Stimulated activated CD4-positive, alpha-beta T cell treated with anti-CD3 and anti-CD28 coated beads, Interleukin-2, amount 100 ng/mL, for 4 hours (primary cell): ENCODE measurements around the gene MKRN3.

ENCODE experiments used
- DNase-seq: peaks from one replicate; pipeline ENCODE4 v3.0.0-alpha.2; 2020; ENCODE audit warnings: low read depth

The MKRN3 gene

DNA sequence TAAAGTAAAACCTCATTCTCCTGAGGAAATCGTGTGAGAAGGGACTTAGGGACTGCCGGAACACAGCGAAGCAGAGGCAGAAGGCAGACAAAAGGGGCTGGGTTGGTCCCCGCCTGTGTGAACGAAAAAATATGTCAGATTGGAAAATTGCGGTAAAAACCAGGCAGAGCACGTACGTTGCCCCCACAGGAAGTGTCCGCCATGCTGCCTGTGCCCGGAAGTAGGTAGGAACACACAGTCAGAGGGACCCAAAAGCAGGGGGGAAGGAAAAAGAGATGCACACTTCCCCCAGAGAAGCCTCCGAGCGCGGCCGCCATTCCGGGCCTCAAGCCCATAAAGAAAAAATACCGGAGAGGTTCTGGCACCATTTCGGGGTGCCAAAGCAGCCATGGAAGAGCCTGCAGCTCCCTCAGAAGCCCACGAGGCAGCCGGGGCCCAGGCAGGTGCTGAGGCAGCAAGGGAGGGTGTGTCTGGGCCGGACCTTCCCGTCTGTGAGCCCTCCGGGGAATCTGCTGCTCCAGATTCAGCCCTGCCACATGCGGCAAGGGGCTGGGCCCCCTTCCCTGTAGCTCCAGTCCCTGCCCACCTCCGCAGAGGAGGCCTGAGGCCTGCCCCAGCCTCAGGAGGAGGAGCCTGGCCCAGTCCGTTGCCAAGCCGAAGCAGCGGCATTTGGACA is at the start of gene MKRN3:
Gene MKRN3 (plus strand): TSS at position 280 of the 676 bp plus-strand sequence. CDS start 109 bp downstream, at position 389.
- DNase-seq = peak; percentile 22

GRCh38 chr15:23516866-23517265 is 48.6 kb upstream of the MKRN3 start:
- no peak for DNase-seq

- DNase-seq = no peak
These were observed 47.4 kb upstream of the MKRN3 start for GRCh38 chr15:23518104-23518503.

- no peak for DNase-seq
These were observed 40.7 kb upstream of the MKRN3 start for GRCh38 chr15:23524816-23525215.

DNA sequence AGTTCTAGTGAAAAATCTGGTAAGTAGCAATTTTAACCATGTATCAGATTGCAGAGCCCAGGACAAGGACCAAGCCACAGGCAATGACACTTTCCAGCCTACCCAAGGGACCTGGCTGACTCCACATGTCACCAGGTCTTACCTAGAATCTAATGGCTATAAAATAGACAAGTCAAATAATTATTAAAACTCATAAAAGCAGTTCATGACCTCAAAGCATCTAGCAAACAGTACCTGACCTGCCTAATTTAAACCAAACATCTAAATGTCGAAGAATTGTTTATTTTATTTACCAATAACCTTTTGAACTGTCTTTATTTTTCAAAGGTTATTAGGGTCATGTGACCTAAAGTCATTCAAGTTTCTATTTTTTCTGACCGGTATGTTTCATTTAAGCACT is 35.6 kb upstream of the MKRN3 start:
- no peak for DNase-seq

GRCh38 chr15:23532024-23532423 is 33.5 kb upstream of the MKRN3 start:
- DNase-seq = no peak

DNA sequence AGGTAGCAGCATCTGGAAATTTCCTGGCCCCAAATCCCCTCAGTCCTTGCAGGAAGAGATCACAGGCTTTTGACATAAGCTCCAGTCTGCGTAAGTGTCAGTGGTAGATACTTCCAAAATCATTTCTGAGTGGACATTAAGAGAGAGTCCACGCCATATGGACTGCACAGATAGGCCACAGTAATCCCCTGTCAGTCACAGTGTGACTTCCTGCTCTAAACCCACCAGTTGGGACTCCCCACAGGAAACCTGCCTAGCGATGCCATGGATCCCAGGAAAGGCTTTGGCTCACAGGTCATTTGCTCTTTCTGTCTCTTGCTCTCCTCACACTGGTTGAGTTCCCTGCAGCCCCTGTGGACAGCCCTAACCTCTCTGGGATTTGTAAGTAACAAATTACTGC is 28.8 kb upstream of the MKRN3 start:
- DNase-seq = no peak

DNA sequence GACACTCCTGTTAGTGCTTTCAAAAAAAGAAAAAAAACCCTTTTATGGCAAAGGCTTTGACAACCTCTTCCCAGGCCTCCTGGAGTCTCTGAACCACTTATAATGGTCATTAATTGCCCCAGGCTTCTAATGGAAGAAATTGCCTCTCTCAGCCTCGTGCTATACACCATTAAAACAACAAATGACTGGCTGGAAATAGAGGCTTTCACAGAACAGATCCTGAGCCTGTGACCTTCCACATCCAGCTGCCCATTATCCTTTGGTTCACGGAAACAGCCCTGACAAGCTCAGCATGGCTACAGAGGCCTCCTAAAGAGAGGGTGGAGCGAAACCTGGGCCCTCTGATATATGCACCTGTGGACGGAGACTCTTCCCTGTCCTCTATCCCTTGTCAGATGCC is 26.8 kb upstream of the MKRN3 start:
- DNase-seq = no peak

DNA sequence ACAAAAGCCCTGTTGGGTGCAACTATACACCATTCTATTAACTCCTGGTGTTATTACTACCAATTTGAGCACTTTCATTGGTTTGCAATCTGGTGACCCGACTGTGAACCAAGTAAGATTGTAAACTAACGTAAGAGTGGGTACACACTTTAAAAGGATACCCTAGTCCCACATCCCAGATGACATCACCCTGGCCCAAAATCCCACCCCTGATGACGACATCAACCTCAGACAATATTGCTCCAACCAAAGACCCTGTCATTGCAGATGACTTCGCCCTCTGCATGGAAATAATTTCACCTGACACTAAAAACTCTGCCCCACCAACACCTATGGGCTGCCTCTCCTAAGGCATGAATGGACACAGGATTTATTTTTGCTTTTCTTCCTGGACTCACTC is 25.6 kb upstream of the MKRN3 start:
- no peak for DNase-seq

DNA sequence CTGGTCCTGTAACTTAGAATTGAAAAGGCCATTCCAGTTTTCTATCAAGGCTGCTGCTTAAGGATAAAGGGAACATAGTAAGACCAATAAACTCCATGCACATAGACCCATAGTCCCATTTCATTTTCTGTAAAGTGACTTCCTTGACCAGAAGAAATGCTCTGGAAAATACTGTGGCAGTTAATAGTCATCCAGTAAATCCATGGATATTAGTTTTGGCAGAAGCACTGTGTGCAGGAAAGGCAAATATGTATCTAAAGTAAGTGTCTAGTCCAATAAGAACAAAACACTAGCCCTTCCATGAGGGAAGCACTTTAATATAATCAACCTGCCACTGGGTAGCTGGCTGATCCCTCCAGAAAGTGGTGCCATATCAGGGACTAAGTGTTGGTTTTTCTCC is 19.3 kb upstream of the MKRN3 start:
- no peak for DNase-seq

GRCh38 chr15:23548071-23548470 is 17.4 kb upstream of the MKRN3 start:
- DNase-seq = no peak

- DNase-seq = no peak
These were observed 3.6 kb upstream of the MKRN3 start for GRCh38 chr15:23561914-23562313.

- DNase-seq = no peak
These were observed 566 bp upstream of the MKRN3 start for GRCh38 chr15:23564821-23565394.

DNA sequence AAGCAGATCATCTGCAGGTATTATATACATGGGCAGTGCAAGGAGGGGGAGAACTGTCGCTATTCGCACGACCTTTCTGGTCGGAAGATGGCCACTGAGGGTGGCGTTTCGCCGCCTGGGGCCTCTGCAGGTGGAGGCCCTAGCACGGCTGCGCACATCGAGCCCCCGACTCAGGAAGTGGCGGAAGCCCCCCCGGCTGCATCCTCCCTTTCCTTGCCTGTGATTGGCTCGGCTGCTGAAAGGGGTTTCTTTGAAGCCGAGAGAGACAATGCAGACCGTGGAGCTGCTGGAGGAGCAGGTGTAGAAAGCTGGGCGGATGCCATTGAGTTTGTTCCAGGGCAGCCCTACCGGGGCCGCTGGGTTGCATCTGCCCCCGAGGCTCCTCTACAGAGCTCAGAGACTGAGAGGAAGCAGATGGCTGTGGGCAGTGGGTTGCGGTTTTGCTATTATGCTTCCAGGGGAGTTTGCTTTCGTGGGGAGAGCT is 639 bp downstream of the MKRN3 start:
- peak; percentile 17 for DNase-seq

DNA sequence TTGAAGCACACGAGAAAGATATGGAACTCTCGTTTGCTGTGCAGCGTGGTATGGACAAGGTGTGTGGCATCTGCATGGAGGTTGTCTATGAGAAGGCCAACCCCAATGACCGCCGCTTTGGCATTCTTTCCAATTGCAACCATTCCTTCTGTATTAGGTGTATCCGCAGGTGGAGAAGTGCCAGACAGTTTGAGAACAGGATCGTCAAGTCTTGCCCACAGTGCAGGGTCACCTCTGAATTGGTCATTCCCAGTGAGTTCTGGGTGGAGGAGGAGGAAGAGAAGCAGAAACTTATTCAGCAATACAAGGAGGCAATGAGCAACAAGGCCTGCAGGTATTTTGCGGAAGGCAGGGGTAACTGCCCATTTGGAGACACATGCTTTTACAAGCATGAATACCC is 1.2 kb downstream of the MKRN3 start:
- no peak for DNase-seq

- DNase-seq = no peak
These were observed 2.4 kb downstream of the MKRN3 start for GRCh38 chr15:23567921-23568320.

DNA sequence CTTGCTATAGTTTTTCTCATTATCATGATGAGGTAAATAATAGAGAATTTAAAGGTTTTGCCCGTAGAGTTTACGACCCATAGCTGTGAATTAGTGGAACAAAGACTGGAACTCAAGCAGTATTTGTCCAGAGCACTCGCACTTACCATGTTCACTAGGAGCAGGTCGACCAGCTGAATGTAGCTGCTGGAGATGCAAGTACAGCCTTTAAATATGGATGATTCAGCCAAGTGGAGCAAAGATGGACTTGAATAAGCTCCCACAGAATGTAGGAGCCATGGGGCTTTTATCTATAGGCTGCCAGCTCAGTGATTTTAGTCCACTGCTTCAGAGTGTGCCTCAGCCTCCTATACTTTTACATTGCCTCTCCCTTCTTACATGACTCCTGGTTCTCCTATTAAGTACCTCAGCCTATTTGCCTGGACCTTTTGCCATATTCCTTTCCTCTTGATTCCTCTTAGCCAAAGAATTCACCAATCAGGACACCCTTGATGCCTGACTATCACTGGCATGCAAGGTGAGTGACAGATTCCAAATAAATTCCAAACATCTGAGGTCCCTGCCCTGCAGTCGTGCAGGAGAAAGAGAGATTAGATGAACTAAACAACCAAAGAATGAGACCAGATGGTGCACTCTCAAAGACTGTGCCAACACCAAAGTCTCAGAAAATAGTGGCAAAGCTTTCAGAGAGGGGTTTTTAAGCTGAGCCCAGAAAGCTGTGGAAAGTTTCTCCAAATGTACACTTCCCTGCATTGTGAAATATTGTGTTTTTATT is 3.9 kb downstream of the MKRN3 start:
- DNase-seq = no peak

DNA sequence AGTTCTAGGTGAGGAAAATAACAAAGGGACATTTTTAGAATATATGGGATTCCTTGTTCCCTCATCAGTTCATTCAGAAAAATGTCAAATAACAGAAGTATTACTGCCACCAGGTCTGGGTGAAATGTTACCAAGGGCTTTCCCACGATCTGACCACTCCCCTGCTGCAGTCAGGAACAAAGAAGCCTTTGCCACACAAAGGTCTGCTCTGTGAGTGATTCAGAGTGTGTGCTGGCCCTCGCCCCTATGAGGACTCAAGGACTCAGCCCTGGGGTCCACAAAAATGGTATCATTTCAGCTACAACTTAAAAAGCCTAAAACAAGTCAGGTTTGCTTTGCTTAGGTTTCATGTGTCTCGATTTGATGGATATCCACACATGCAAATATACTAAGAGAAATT is 5.0 kb downstream of the MKRN3 start:
- no peak for DNase-seq

DNA sequence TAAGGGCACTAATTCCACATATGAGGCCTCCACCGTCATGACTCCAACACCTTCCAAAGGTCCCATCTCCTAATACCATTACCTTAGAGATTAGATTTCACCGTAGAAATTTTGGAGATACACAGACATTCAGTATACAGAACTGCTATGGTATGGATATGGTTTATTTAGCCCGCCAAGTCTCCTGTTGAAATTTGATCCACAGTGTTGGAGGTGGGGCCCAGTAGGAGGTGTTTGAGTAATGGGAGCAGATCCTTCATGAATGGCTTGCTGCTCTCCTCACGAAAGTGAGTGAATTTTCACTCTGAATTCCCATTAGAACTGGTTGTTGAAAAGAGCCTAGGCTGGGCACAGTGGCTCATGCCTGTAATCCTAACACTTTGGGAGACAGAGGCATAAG is 7.4 kb downstream of the MKRN3 start:
- DNase-seq = no peak

- DNase-seq = no peak
These were observed 9.3 kb downstream of the MKRN3 start for GRCh38 chr15:23574742-23575141.

- no peak for DNase-seq
These were observed 10.6 kb downstream of the MKRN3 start for GRCh38 chr15:23576061-23576460.

- DNase-seq = no peak
These were observed 13.2 kb downstream of the MKRN3 start for GRCh38 chr15:23578521-23579150.

DNA sequence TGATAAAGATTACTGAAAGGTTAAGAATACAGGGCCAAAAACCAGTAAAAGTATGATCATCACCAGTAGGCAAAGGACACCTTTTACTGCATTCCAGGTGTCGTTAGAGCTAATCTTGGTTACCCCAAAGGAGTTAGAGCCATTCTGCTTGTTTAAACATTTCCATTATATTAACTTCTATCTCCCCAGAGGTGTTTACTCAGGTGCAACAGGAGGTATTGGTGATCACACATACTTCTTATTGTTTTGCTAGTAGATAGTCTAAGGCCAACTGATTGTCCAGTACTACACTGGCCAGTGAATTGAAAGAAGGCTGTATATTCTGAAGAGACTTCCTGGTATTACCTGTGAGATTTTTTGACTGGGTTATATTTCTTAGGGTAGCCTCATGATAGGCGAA is 22.8 kb downstream of the MKRN3 start:
- no peak for DNase-seq
